Stimulated activated CD8-positive, alpha-beta memory T cell treated with anti-CD3 and anti-CD28 coated beads, Interleukin-12 subunit alpha, Interleukin-12 subunit beta, amount 100 ng/mL, for 24 hours (primary cell): ENCODE measurements around the gene CD163.
"Not testable (repeated sequence)": the region's sequence is repeated elsewhere in the genome, so short reads cannot be mapped to it uniquely, and the experiment has no call there.

ENCODE experiments used
- DNase-seq: peaks from one replicate; pipeline ENCODE4 v3.0.0-alpha.2; 2020; ENCODE audit errors: extremely low read depth

Gene CD163

GRCh38 chr12:7450667-7451066 is 52.9 kb downstream of the CD163 start:
- DNase-seq, result no peak

GRCh38 chr12:7448099-7448498 is 55.5 kb downstream of the CD163 start:
- DNase-seq, result no peak

GRCh38 chr12:7444537-7444936 is 59.0 kb downstream of the CD163 start:
- no peak for DNase-seq

- no peak for DNase-seq
Measured at GRCh38 chr12:7444076-7444475, 59.5 kb downstream of the CD163 start, which contains the start of gene CD163L1. Gene CD163L1 (minus strand): TSS chr12:7444153. CDS start chr12:7444127, 26 bp downstream.

GRCh38 chr12:7441216-7441615 is 62.4 kb downstream of the CD163 start:
- no peak for DNase-seq

GRCh38 chr12:7439579-7440505 is 63.7 kb downstream of the CD163 start:
- no peak for DNase-seq

GRCh38 chr12:7438291-7438995 is 65.1 kb downstream of the CD163 start:
- not testable (repeated sequence) for DNase-seq

GRCh38 chr12:7437494-7437893 is 66.1 kb downstream of the CD163 start:
- DNase-seq, result not testable (repeated sequence)

- no peak for DNase-seq
Measured at GRCh38 chr12:7434670-7435069, 68.9 kb downstream of the CD163 start.

GRCh38 chr12:7433276-7433822 is 70.2 kb downstream of the CD163 start:
- no peak for DNase-seq

- DNase-seq, result no peak
Measured at GRCh38 chr12:7431993-7432685, 71.4 kb downstream of the CD163 start.
